Measurements from ENCODE around the gene SLC17A1.

DNA sequence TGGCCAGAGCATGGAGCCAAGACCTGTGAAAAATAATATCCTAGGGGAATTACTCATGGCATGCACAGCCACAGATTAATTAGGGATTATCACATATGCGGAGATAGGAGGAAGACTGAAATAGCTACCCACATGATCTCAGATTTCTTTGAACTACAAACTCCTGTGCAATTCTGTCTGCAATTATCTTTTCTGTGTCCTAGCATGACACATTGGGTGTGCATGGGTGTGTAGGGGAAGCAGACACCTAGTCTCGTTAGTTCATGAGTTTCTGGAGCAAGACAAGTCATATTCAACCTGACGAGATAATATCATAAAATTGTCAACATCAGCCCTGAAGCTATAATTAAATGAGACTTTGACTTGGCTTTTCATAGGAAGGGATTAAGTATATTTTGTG is 80.9 kb downstream of the SLC17A1 start:
- TF ChIP-seq POLR2A (IDR thresholded peaks at IDR 0.05; ENCODE audit: low read depth) (no peak), EP300 (IDR thresholded peaks at IDR 0.05) (no peak), CTCF (IDR thresholded peaks at IDR 0.05) (no peak)

Measured in esophagus muscularis mucosa (tissue), 4 donors.